DOHH2 (cell line): Measurements from ENCODE around the gene RSU1.

Experiments
- CTCF ChIP-seq: fragments of 200-600 bp; sonication (generic); IDR thresholded peaks from one replicate; pipeline ENCODE4 v1.5.1; 2014; ENCODE audit warnings: antibody characterized with exemption, mild to moderate bottlenecking, low read depth, low read length; ENCODE audit not compliant: poor library complexity, severe bottlenecking
- EZH2phosphoT487 ChIP-seq: fragments of 200-600 bp; sonication (generic); IDR thresholded peaks from 2 replicates; pipeline ENCODE4 v1.6.1; 2017; ENCODE audit warnings: borderline replicate concordance, mild to moderate bottlenecking, antibody characterized with exemption, low read length, moderate library complexity, mixed read lengths

DNA sequence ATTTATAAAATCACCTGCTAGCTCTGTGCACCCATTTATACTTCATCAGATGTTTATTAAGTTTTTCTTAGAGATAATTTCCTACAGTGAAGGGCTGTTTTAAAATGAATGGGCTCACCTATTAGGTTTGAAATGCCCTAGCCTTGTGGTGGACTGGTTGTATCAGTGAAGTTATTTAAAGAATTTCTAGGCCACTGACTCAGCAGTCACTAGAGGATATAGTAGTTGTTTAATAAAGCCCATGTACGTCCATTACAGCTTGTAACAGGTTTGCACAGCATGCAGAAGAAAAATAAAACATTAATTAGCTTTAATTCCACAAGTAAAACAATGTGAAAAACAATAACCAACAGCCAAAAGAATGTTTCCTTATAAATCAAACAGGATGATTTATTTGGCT lies 128.0 kb downstream of the RSU1 start:
- no peak for TF ChIP-seq EZH2phosphoT487
- TF ChIP-seq CTCF: no peak
